Adipocyte (in vitro differentiated cells): ENCODE measurements around the gene QKI.

ENCODE experiments used
- DNase-seq: peaks from one replicate; pipeline ENCODE4 v3.0.0-alpha.2; 2015; ENCODE audit warnings: low read depth
- H3K27me3 ChIP-seq: replicated peaks from 2 replicates; pipeline ENCODE4 v1.7.0; 2013; ENCODE audit warnings: mild to moderate bottlenecking, low read length, moderate library complexity; ENCODE audit not compliant: control insufficient read depth, insufficient read depth
- H3K36me3 ChIP-seq: 2 replicates; pipeline ENCODE4 v1.7.0; 2013; ENCODE audit warnings: low read length, mild to moderate bottlenecking, moderate library complexity; ENCODE audit not compliant: control insufficient read depth, insufficient read depth, severe bottlenecking
- H3K4me1 ChIP-seq: 2 replicates; pipeline ENCODE4 v1.7.0; 2013; ENCODE audit warnings: mild to moderate bottlenecking, low read length, moderate library complexity; ENCODE audit not compliant: control insufficient read depth, insufficient read depth
- H3K4me3 ChIP-seq: 2 replicates; pipeline ENCODE4 v1.7.0; 2013; ENCODE audit warnings: mild to moderate bottlenecking, low read length, moderate library complexity
- H3K9ac ChIP-seq: 2 replicates; pipeline ENCODE4 v1.7.0; 2013; ENCODE audit warnings: mild to moderate bottlenecking, low read length, moderate library complexity
- H3K9me3 ChIP-seq: 2 replicates; pipeline ENCODE4 v1.7.0; 2013; ENCODE audit warnings: mild to moderate bottlenecking, low read length, moderate library complexity; ENCODE audit not compliant: control insufficient read depth

Gene QKI

DNA sequence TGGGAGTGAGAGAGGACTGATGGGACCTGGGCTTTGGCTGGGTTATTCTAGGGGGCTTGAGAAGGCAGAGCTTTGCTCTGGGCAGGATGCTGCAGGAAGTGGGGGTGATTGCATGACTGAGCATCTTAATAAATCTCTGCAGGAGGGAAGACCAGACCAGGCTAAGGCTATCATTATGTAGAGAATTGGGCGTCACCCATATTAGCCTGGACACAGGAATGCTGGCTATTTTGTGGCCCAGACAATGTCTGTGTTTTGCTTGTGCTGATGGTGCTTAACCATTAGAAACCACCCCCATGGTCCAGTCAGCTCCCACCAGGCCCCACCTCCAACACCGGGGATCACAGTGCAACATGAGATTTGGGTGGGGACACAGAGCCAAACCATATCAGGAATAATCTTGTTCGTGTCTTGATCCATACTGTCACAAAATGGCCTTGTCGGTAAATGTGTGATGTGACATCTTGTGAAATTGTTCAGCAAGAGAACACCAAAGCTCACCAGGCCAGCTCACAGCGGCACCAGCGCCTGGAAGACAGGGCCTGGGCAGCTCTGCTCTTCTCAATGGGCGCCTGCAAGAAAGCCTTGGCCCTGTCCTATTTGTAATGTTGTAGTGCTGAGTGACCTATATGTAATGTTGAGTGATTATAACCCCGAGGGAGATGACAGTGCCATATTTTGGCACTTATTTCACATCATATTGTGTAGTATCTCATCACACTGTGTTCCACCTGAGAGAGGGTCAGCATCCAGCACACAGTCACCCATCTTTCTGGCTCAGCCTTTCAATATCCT is 211.8 kb downstream of the QKI start:
- no peaks in the 10 kb centered on the region for H3K4me1 ChIP-seq
- no peak overlapping the region for H3K9ac ChIP-seq
- no peaks in the 10 kb centered on the region for H3K36me3 ChIP-seq
- DNase-seq, result no peak
- no peaks in the 10 kb centered on the region for H3K9me3 ChIP-seq
- H3K4me3 ChIP-seq, result no peak overlapping the region
- no peaks in the 10 kb centered on the region for H3K27me3 ChIP-seq

DNA sequence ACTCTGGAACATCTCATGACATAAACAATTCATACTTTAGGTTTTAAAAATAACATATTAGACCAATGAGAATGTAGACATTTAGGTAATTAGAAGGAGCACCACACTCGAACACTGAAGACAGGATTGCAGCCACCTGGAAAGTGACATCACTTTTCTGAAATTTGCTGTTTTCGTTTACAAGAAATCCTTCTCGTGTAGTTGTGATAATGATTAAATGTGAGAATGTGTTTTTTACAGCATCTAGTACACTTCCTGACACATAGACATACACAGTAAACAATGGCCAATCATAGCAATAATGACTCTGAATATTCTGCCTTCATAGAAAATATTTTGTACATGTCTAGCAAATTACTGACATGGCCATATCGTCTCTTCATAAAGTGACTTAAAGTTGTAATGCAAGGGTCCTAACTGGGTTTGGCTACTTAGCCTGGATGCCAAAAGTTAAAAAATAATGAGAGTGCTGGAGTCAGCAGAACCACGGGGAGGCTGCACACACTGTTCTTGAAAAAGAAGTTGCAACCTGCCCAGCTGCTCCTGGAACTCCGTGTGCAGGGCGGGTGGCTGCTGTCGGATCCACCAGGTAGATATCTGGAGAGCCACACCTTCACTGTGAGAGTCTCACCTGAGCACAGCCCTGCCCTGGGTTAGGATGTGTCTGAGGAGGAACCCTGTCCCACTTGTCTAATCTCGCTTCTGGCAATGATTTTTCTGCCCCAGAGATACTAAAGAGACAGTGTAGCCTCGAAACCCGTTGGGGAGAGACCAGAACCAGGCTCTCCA is 212.9 kb downstream of the QKI start:
- no peak for DNase-seq
- Histone ChIP-seq H3K27me3 (no peaks in the 10 kb centered on the region), H3K9me3 (no peaks in the 10 kb centered on the region), H3K4me3 (no peak overlapping the region), H3K36me3 (no peaks in the 10 kb centered on the region), H3K4me1 (no peaks in the 10 kb centered on the region), H3K9ac (no peak overlapping the region)
